ENCODE data around the gene PTEN.

PTEN gene

GRCh38 chr10:87925570-87925969 is 62.1 kb downstream of the PTEN start:
- DNase-seq: peak; percentile 57

- DNase-seq: no peak
These were observed 63.7 kb downstream of the PTEN start for GRCh38 chr10:87927091-87927490.

- DNase-seq: no peak
These were observed 65.6 kb downstream of the PTEN start for GRCh38 chr10:87928996-87929395.

GRCh38 chr10:87930141-87930540 is 66.7 kb downstream of the PTEN start:
- DNase-seq: no peak

GRCh38 chr10:87930934-87931835 is 67.8 kb downstream of the PTEN start:
- no peak for DNase-seq

- no peak for DNase-seq
These were observed 68.4 kb downstream of the PTEN start for GRCh38 chr10:87931836-87932230.

GRCh38 chr10:87935290-87936141 is 72.1 kb downstream of the PTEN start:
- DNase-seq: no peak

GRCh38 chr10:87940210-87940609 is 76.8 kb downstream of the PTEN start:
- no peak for DNase-seq

GRCh38 chr10:87942884-87943527 is 79.6 kb downstream of the PTEN start:
- no peak for DNase-seq

GRCh38 chr10:87945984-87946383 is 82.6 kb downstream of the PTEN start:
- DNase-seq: no peak

- DNase-seq: no peak
These were observed 89.2 kb downstream of the PTEN start for GRCh38 chr10:87952612-87953011.

- no peak for DNase-seq
These were observed 92.6 kb downstream of the PTEN start for GRCh38 chr10:87956055-87956454.

- DNase-seq: no peak
These were observed 94.3 kb downstream of the PTEN start for GRCh38 chr10:87957702-87958101.

GRCh38 chr10:87960230-87960629 is 96.8 kb downstream of the PTEN start:
- DNase-seq: no peak

GRCh38 chr10:87961314-87961713 is 97.9 kb downstream of the PTEN start:
- no peak for DNase-seq

- no peak for DNase-seq
These were observed 103.0 kb downstream of the PTEN start for GRCh38 chr10:87966459-87966858.

GRCh38 chr10:87973635-87974034 is 110.2 kb downstream of the PTEN start:
- DNase-seq: no peak

- no peak for DNase-seq
These were observed 110.7 kb downstream of the PTEN start for GRCh38 chr10:87974130-87974529.

- no peak for DNase-seq
These were observed 111.3 kb downstream of the PTEN start for GRCh38 chr10:87974769-87975168.

GRCh38 chr10:87976101-87976743 is 112.8 kb downstream of the PTEN start:
- DNase-seq: no peak

GRCh38 chr10:87978166-87978565 is 114.7 kb downstream of the PTEN start:
- no peak for DNase-seq

GRCh38 chr10:87979847-87980246 is 116.4 kb downstream of the PTEN start:
- no peak for DNase-seq

- no peak for DNase-seq
These were observed 120.3 kb downstream of the PTEN start for GRCh38 chr10:87983716-87984115.

Data from NCI-H2081 treated with DMSO at 0.1 percent for 48 hours (cell line).